BLaER1 treated with 17β-estradiol and CSF1 and Interleukin-3, amounts not matched to agents 10 nM and 100 nM (cell line): Measurements from ENCODE around the gene FBXL13.
"Not testable (repeated sequence)": the region's sequence is repeated elsewhere in the genome, so short reads cannot be mapped to it uniquely, and the experiment has no call there.

Experiments used
- H3K27ac ChIP-seq, 11 experiments: shearing (Covaris generic); formaldehyde crosslinking; 2 replicates each; pipeline ENCODE4 v1.8.1; 2022
- H3K27me3 ChIP-seq, 11 experiments: shearing (Covaris generic); formaldehyde crosslinking; 2 replicates each; pipeline ENCODE4 v1.8.1; 2022
- H3K36me3 ChIP-seq, 11 experiments: shearing (Covaris generic); formaldehyde crosslinking; 2 replicates each; pipeline ENCODE4 v1.8.1; 2022
- H3K4me1 ChIP-seq, 10 experiments: shearing (Covaris generic); formaldehyde crosslinking; 2 replicates each; pipeline ENCODE4 v1.8.1; 2022
- H3K4me2 ChIP-seq, 11 experiments: shearing (Covaris generic); formaldehyde crosslinking; 2 replicates each; pipeline ENCODE4 v1.8.1; 2022
- H3K4me3 ChIP-seq, 10 experiments: shearing (Covaris generic); formaldehyde crosslinking; 2 replicates each; pipeline ENCODE4 v1.8.1; 2022
- H3K9ac ChIP-seq, 11 experiments: shearing (Covaris generic); formaldehyde crosslinking; 2 replicates each; pipeline ENCODE4 v1.8.1; 2022
- H3K9me3 ChIP-seq, 11 experiments: shearing (Covaris generic); formaldehyde crosslinking; replicated peaks in 1 of 11; 2 replicates each; pipeline ENCODE4 v1.8.1; 2022
- H4K20me1 ChIP-seq, 11 experiments: shearing (Covaris generic); formaldehyde crosslinking; 2 replicates each; pipeline ENCODE4 v1.8.1; 2022
- Cebpa-rat ChIP-seq, 11 experiments: shearing (Covaris generic); IDR thresholded peaks; 2 replicates each; pipeline ENCODE4 v1.8.1; 2022

Gene FBXL13

GRCh38 chr7:102983602-102984001 is 91.0 kb downstream of the FBXL13 start:
- Histone ChIP-seq H3K9ac (no peak overlapping the region), H3K27me3 (no peaks in the 10 kb centered on the region), H3K4me1 (peaks cover 0 to 5% (median 2%) of the 10 kb centered on the region in 10 experiments; a peak in 10 of 20 replicates), H4K20me1 (no peaks in the 10 kb centered on the region), H3K36me3 (no peaks in the 10 kb centered on the region), H3K27ac (no peak overlapping the region), H3K9me3 (peaks cover 0 to 10% (median 5%) of the 10 kb centered on the region in 11 experiments; a peak in 9 of 22 replicates), H3K4me3 (no peak overlapping the region), H3K4me2 (no peak overlapping the region)
- TF ChIP-seq Cebpa-rat (IDR thresholded peaks at IDR 0.05), result no peak

DNA sequence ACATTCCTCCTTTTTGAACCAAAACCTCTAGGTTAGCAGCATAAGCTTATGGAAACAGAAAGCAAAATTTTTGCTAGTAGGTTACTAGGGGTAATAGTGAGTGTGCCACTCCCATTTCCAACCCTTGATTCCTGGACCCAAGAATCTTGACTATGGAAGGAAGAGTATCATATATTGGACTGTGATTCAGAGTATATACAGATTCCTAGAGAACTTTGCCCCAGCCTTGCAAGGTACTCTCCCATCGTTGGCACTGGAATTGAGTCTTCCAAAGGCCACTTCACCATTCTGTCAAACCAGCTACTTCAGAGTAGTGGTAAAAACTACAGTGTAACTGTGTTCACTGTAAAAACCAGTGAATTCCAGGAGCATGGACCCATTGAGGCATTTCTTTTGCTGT is 92.4 kb downstream of the FBXL13 start:
- Histone ChIP-seq H3K27me3 (no peaks in the 10 kb centered on the region), H3K9ac (no peak overlapping the region), H3K4me3 (no peak overlapping the region), H3K27ac (no peak overlapping the region), H3K9me3 (peaks cover 0 to 12% (median 9%) of the 10 kb centered on the region in 11 experiments; a peak in 12 of 22 replicates), H3K36me3 (no peaks in the 10 kb centered on the region), H3K4me2 (no peak overlapping the region), H3K4me1 (no peaks in the 10 kb centered on the region), H4K20me1 (no peaks in the 10 kb centered on the region)
- no peak for TF ChIP-seq Cebpa-rat (IDR thresholded peaks at IDR 0.05)

- H3K27ac ChIP-seq, result no peak overlapping the region
- no peak overlapping the region for H3K9ac ChIP-seq
Observed at GRCh38 chr7:102981451-102981850, 93.1 kb downstream of the FBXL13 start.

DNA sequence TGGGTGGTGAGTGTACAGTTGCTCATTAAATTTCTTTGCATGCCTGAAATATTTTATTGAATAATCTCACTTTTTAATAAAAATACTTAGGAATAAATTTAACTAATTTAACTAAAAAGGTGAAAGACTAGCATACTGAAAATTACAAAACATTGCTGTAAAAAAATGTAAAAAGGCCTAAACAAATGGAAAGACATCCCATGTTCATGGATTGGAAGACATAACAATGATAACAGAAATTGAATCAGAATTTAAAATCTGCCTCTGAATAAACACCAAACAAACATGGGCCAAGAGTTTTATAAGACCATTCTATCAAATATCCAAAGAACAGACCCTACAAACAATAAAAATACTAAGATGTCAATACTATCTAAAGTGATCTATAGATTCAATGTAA is 94.9 kb downstream of the FBXL13 start:
- H3K4me1 ChIP-seq, result no peaks in the 10 kb centered on the region
- no peaks in the 10 kb centered on the region for H3K27me3 ChIP-seq
- H3K36me3 ChIP-seq, result no peaks in the 10 kb centered on the region
- H4K20me1 ChIP-seq, result no peaks in the 10 kb centered on the region
- no peak overlapping the region for H3K9ac ChIP-seq
- no peak for TF ChIP-seq Cebpa-rat (IDR thresholded peaks at IDR 0.05)
- no peak overlapping the region for H3K4me2 ChIP-seq
- H3K27ac ChIP-seq, result no peak overlapping the region
- H3K9me3 ChIP-seq, result peaks cover 0 to 16% (median 9%) of the 10 kb centered on the region in 11 experiments; a peak in 12 of 22 replicates
- H3K4me3 ChIP-seq, result no peak overlapping the region

More at GRCh38 chr7:102981451-102981850, 93.1 kb downstream of the FBXL13 start:
- TF ChIP-seq Cebpa-rat (IDR thresholded peaks at IDR 0.05), result no peak
- peaks cover 0 to 16% (median 9%) of the 10 kb centered on the region in 11 experiments; a peak in 12 of 22 replicates for H3K9me3 ChIP-seq
- no peak overlapping the region for H3K4me3 ChIP-seq
- H3K4me2 ChIP-seq, result no peak overlapping the region
- H3K4me1 ChIP-seq, result no peaks in the 10 kb centered on the region
- no peaks in the 10 kb centered on the region for H4K20me1 ChIP-seq
- no peaks in the 10 kb centered on the region for H3K27me3 ChIP-seq
- H3K36me3 ChIP-seq, result no peaks in the 10 kb centered on the region

DNA sequence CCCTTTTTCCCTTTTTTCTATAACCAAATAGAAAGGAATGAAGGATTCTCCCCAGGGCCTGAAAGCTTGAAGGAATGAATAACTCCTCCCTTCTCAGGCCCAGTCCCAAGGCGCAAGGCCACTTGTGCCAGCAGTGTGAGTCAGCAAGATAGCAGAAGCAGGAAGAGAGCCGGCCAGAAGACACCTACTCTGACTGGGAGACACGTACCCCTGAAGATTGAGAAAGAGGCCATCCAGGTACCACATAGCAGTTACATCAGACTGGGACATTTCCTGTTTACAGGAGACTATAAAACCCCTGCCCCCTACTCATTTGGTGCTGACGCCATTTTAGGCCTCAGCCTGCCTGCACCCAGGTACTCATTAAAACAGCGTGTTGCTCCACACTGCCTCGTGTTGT is 96.3 kb downstream of the FBXL13 start:
- no peak overlapping the region for H3K9ac ChIP-seq
- TF ChIP-seq Cebpa-rat (IDR thresholded peaks at IDR 0.05), result no peak
- no peaks in the 10 kb centered on the region for H3K4me1 ChIP-seq
- no peaks in the 10 kb centered on the region for H4K20me1 ChIP-seq
- H3K36me3 ChIP-seq, result no peaks in the 10 kb centered on the region
- no peak overlapping the region for H3K27ac ChIP-seq
- peaks cover 0 to 16% (median 9%) of the 10 kb centered on the region in 11 experiments; a peak in 12 of 22 replicates for H3K9me3 ChIP-seq
- H3K27me3 ChIP-seq, result no peaks in the 10 kb centered on the region
- H3K4me3 ChIP-seq, result no peak overlapping the region
- no peak overlapping the region for H3K4me2 ChIP-seq

DNA sequence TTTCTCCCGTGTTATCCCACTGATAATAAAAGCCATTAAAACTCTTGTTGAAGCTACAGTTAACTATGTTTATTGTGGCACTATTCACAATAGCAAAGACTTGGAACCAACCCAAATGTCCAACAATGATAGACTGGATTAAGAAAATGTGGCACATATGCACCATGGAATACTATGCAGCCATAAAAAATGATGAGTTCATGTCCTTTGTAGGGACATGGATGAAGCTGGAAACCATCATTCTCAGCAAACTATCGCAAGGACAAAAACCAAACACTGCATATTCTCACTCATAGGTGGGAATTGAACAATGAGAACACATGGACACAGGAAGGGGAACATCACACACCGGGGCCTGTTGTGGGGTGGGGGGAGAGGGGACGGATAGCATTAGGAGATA is 97.0 kb downstream of the FBXL13 start:
- H3K4me3 ChIP-seq, H4K20me1 ChIP-seq, H3K9ac ChIP-seq, H3K27me3 ChIP-seq, H3K4me1 ChIP-seq, H3K4me2 ChIP-seq, H3K27ac ChIP-seq, H3K36me3 ChIP-seq: not testable (repeated sequence)
- peaks cover 0 to 16% (median 9%) of the 10 kb centered on the region in 11 experiments; a peak in 12 of 22 replicates for H3K9me3 ChIP-seq

GRCh38 chr7:102976493-102976892 is 98.1 kb downstream of the FBXL13 start:
- no peaks in the 10 kb centered on the region for H3K27me3 ChIP-seq
- H4K20me1 ChIP-seq, result no peaks in the 10 kb centered on the region
- no peak overlapping the region for H3K4me2 ChIP-seq
- no peak for TF ChIP-seq Cebpa-rat (IDR thresholded peaks at IDR 0.05)
- H3K9me3 ChIP-seq, result peaks cover 0 to 16% (median 9%) of the 10 kb centered on the region in 11 experiments; a peak in 12 of 22 replicates
- H3K9ac ChIP-seq, result no peak overlapping the region
- no peaks in the 10 kb centered on the region for H3K36me3 ChIP-seq
- H3K4me3 ChIP-seq, result no peak overlapping the region
- H3K4me1 ChIP-seq, result no peaks in the 10 kb centered on the region
- no peak overlapping the region for H3K27ac ChIP-seq

- Histone ChIP-seq H3K9me3 (peaks cover 0 to 16% (median 9%) of the 10 kb centered on the region in 11 experiments; a peak in 12 of 22 replicates), H3K4me3 (no peak overlapping the region), H3K4me1 (no peaks in the 10 kb centered on the region), H3K36me3 (no peaks in the 10 kb centered on the region), H4K20me1 (no peaks in the 10 kb centered on the region), H3K27me3 (no peaks in the 10 kb centered on the region), H3K9ac (no peak overlapping the region), H3K4me2 (no peak overlapping the region), H3K27ac (no peak overlapping the region)
- TF ChIP-seq Cebpa-rat (IDR thresholded peaks at IDR 0.05), result no peak
Observed at GRCh38 chr7:102975854-102976253, 98.7 kb downstream of the FBXL13 start.

DNA sequence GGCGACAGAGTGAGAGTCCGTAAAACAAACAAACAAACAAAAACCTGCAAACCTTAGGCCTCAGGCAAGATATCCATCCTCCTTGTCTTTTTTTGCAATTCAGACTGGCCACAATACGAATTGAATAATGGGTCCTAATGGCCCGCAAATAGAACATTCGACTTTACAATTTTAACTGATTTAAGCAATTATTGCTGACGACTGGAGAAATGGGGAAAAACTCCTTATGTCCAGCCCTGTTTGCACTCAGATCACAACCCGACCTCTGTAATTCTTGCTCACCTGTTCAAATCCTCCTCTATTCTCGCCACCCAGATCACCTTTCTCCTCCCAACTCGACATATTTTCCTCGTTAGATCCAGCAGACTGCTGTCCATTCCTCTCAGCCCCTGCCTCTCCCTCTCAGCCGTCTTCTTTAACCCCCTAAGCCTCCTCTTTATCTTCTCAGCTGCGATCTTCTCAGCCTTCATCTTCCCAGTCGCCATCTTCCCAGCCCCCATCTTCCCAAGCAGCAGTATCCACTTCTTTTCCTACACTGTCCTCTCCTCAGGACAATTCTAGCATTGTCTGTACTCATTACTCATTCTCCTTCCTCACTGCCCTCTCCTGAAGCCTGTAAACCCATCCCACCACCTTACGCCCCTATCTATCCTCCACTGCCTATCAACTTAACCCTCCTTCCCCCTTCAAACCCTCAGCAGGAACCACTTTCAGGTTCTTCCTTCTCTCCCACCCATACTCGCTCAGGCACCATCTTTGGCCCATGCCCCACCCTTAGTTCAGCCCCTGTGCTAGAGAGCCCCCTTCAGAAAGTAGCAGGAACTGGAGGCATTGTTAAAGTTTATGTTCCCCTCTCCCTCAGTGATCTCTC is 100.0 kb downstream of the FBXL13 start:
- TF ChIP-seq Cebpa-rat (IDR thresholded peaks at IDR 0.05), result no peak
- Histone ChIP-seq H4K20me1 (no peaks in the 10 kb centered on the region), H3K9me3 (peaks cover 0 to 16% (median 6%) of the 10 kb centered on the region in 11 experiments; a peak in 11 of 22 replicates), H3K27me3 (no peaks in the 10 kb centered on the region), H3K27ac (no peak overlapping the region), H3K9ac (no peak overlapping the region), H3K4me2 (no peak overlapping the region), H3K36me3 (no peaks in the 10 kb centered on the region), H3K4me1 (no peaks in the 10 kb centered on the region), H3K4me3 (no peak overlapping the region)
